Uterus (tissue), 4 donors: ENCODE measurements around the gene STARD4. TPM values are rescaled to one million over a fixed set of nuclear protein-coding genes. Genes with fewer than 3 reads are reported as not detected.
A peak's percentile ranks its signal among the peaks of the same experiment; 100 is the strongest.

Experiments used
- DNase-seq, 2 donors: peaks; one replicate each; pipeline ENCODE4 v3.0.0-alpha.2; 2019 to 2020
- H3K27ac ChIP-seq, 2 donors: fragments of 200-600 bp; sonication (generic); 1 replicate in 1 of 2; 2 replicates in 1 of 2; pipeline ENCODE4 v1.5.1; 2016 to 2018
- H3K27me3 ChIP-seq, 2 donors: fragments of 200-600 bp; sonication (generic); one replicate each; pipeline ENCODE4 v1.5.1; 2018 to 2019; ENCODE audit warnings: control low read depth in 1 of 2
- H3K36me3 ChIP-seq, 2 donors: fragments of 200-600 bp; sonication (generic); one replicate each; pipeline ENCODE4 v1.5.1; 2019; ENCODE audit warnings: control low read depth in 1 of 2
- H3K4me1 ChIP-seq, 2 donors: fragments of 200-600 bp; sonication (generic); one replicate each; pipeline ENCODE4 v1.5.1; 2018 to 2019; ENCODE audit warnings: control low read depth in 1 of 2
- H3K4me3 ChIP-seq, 2 donors: fragments of 200-600 bp; sonication (generic); 1 replicate in 1 of 2; 2 replicates in 1 of 2; pipeline ENCODE4 v1.5.1; 2018 to 2019; ENCODE audit warnings: mild to moderate bottlenecking in 1 of 2
- H3K9me3 ChIP-seq, 2 donors: fragments of 200-600 bp; sonication (generic); one replicate each; pipeline ENCODE4 v1.5.1; 2019; ENCODE audit warnings: control low read depth in 1 of 2
- POLR2A ChIP-seq, 2 donors: fragments of 450-650 bp; IDR thresholded peaks; one replicate each; pipeline ENCODE4 v1.6.1; 2016; ENCODE audit warnings: antibody characterized with exemption in 2 of 2, mild to moderate bottlenecking in 1 of 2, moderate library complexity in 1 of 2
- intact Hi-C: fragments of 100-400 bp; cut with DNase I; formaldehyde crosslinking; loops from one replicate; pipeline ENCODE4 v1.15.1; 2023; ENCODE audit warnings: low total_unique reads
- total RNA-seq, 4 donors: library from RNA; depleted of rRNA in 3 of 4; stranded (reverse); fragments of >200 nt in 3 of 4; gene quantifications; one replicate each; pipeline versions ENCODE4 v1.1.0 to v1.2.4, GENCODE V29; 2014 to 2023
- TF ChIP-seq, protein P1 (sequence below), 4 experiments: fragments of 200-600 bp in 2 of 4; fragments of 450-650 bp in 2 of 4; sonication (generic) in 2 of 4; IDR thresholded peaks; one replicate each; pipeline ENCODE4 v1.5.1; 2016 to 2019; ENCODE audit warnings: antibody characterized with exemption in 4 of 4, mild to moderate bottlenecking in 2 of 4, moderate library complexity in 1 of 4
- donor health status: DM: yes; HTN: yes; CAD: no.

Gene STARD4
- total RNA-seq, 4 donors from 2014 or later, result 2.3 to 98.0 (median 9.9) TPM

DNA sequence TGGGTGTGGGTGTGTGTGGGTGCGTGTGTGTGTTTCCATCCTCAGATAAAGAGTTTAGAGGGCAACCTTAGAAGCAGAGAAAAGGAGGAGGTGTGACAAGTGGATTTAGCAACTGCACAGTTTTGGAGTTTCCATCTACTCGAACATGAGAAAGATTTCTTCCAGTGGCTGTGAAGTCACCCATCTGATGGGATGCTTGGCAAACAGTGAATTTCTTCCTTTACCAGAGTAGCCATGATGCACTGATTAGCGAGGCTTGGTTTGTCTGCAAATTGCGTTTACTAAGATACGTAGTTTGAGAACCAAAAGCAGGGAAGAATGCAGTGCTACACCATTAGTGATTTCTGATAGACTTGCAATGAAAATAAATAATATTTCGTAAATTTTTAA, 791 bp upstream of the STARD4 start:
- peak overlapping the region; percentile 59 to 70 for H3K4me3 ChIP-seq
- H3K4me1 ChIP-seq, result no peaks in the 10 kb centered on the region
- H3K27me3 ChIP-seq, result no peaks in the 10 kb centered on the region
- no peaks in the 10 kb centered on the region for H3K9me3 ChIP-seq
- H3K36me3 ChIP-seq, result no peaks in the 10 kb centered on the region
- H3K27ac ChIP-seq, result peak overlapping the region; percentile 81
- DNase-seq, result no peak
- intact Hi-C loops, result no loop called here
- no peak for TF ChIP-seq POLR2A (IDR thresholded peaks at IDR 0.05)
- TF ChIP-seq, protein P1, sequence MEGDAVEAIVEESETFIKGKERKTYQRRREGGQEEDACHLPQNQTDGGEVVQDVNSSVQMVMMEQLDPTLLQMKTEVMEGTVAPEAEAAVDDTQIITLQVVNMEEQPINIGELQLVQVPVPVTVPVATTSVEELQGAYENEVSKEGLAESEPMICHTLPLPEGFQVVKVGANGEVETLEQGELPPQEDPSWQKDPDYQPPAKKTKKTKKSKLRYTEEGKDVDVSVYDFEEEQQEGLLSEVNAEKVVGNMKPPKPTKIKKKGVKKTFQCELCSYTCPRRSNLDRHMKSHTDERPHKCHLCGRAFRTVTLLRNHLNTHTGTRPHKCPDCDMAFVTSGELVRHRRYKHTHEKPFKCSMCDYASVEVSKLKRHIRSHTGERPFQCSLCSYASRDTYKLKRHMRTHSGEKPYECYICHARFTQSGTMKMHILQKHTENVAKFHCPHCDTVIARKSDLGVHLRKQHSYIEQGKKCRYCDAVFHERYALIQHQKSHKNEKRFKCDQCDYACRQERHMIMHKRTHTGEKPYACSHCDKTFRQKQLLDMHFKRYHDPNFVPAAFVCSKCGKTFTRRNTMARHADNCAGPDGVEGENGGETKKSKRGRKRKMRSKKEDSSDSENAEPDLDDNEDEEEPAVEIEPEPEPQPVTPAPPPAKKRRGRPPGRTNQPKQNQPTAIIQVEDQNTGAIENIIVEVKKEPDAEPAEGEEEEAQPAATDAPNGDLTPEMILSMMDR (IDR thresholded peaks at IDR 0.05), result no peak

DNA sequence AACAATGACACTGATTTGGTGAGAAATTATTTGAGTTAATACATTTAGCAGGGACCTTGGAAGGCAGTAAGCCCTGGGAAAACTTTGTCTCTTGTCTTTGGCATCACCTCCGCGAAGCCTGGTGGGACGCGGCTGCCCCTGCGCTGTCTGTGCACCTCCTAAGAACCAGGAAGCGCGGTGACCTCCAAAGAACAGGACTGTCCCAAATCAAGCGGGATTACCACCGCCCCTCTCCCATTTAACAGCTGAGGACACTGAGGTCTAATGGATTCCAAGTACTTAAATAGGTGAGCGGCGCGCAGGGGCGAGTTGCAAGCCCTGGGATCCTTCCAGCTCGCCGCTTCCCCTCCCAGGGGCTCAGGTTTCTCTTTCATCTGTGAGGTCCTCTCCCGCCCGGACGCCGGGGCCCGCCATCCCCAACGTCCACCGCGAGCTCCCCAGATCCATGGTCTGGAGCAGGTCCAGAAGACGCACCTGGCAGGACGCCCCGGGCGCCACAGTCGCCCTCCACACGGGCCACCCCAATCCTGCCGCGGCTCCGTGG, 432 bp downstream of the STARD4 start:
- no peak for DNase-seq
- TF ChIP-seq POLR2A (IDR thresholded peaks at IDR 0.05), result no peak
- TF ChIP-seq, protein P1 (IDR thresholded peaks at IDR 0.05), result no peak
- Histone ChIP-seq H3K4me3 (peak overlapping the region; percentile 59 to 70), H3K27ac (peak overlapping the region; percentile 81), H3K4me1 (no peaks in the 10 kb centered on the region), H3K9me3 (no peaks in the 10 kb centered on the region), H3K36me3 (no peaks in the 10 kb centered on the region), H3K27me3 (no peaks in the 10 kb centered on the region)
- intact Hi-C loops, result no loop called here

DNA sequence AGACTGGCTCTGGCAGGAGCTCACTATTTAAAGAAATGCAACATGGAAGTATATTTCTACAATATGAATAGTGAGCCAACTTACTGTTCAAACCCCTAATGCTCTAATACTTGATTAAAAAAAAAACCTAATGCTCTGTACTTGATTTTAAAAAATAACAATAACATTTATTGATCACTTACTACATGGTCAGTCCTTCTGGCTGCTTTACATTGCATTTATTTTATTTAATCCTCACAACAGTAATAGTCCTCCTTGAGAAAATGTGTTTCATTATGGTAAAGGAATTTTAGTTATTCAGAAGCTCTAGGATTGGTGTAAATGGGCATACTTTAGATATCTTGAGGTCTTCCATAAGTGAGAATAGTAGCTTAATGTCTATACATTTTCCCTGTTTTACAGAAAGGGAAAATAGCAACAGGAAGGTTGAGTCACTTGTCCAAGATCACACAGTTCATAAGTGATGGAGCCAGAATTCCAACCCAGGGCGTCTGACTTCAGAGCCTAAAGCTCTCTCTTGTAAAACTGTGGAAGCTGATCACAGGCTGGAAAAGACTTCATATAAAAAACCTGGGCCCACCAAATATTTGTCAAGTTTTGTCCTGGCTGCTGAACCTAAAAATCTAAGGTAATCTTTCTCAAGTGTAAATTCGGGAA, 1.0 kb downstream of the STARD4 start:
- no peak for DNase-seq
- intact Hi-C loops, result no loop called here
- H3K4me1 ChIP-seq, result no peaks in the 10 kb centered on the region
- no peaks in the 10 kb centered on the region for H3K36me3 ChIP-seq
- TF ChIP-seq POLR2A (IDR thresholded peaks at IDR 0.05), result no peak
- TF ChIP-seq, protein P1 (IDR thresholded peaks at IDR 0.05), result no peak
- peak overlapping the region; percentile 59 to 70 for H3K4me3 ChIP-seq
- H3K27me3 ChIP-seq, result no peaks in the 10 kb centered on the region
- peak overlapping the region; percentile 81 for H3K27ac ChIP-seq
- H3K9me3 ChIP-seq, result no peaks in the 10 kb centered on the region

DNA sequence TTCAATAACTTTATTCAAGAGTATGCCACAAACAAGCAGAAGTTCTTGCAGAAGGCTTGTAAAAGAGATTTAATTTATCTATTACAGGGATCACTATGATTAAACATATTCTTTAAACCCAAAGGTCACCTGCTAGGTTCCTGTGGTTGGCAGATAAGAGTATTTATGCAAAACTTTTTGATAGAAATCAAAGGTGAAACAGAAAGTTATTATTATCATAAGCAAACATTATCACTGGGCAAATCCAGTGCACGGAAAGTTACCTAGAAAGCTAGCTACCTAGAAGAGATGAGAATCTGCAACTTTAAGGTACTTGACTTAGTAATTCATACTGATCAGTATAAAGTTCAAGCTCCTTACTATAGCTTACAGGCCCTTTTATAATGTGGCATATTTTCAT, 3.2 kb downstream of the STARD4 start:
- Histone ChIP-seq H3K4me3 (no peak overlapping the region), H3K4me1 (no peaks in the 10 kb centered on the region), H3K27me3 (no peaks in the 10 kb centered on the region), H3K27ac (no peak overlapping the region), H3K36me3 (no peaks in the 10 kb centered on the region), H3K9me3 (no peaks in the 10 kb centered on the region)
- TF ChIP-seq POLR2A (IDR thresholded peaks at IDR 0.05), result no peak
- TF ChIP-seq, protein P1 (IDR thresholded peaks at IDR 0.05), result no peak
- intact Hi-C loops, result no loop called here
- no peak for DNase-seq

GRCh38 chr5:111507276-111507675, 5.1 kb downstream of the STARD4 start:
- intact Hi-C loops, result no loop called here
- no peak overlapping the region for H3K4me3 ChIP-seq
- H3K9me3 ChIP-seq, result no peaks in the 10 kb centered on the region
- no peak overlapping the region for H3K27ac ChIP-seq
- no peaks in the 10 kb centered on the region for H3K27me3 ChIP-seq
- no peak for DNase-seq
- no peaks in the 10 kb centered on the region for H3K36me3 ChIP-seq
- H3K4me1 ChIP-seq, result no peaks in the 10 kb centered on the region
- TF ChIP-seq POLR2A (IDR thresholded peaks at IDR 0.05), result no peak
- TF ChIP-seq, protein P1 (IDR thresholded peaks at IDR 0.05), result no peak
